Measurements from ENCODE around the gene DTNB. TPM values are rescaled to one million over a fixed set of nuclear protein-coding genes. Genes with fewer than 3 reads are reported as not detected.
"Not testable (repeated sequence)": the region's sequence is repeated elsewhere in the genome, so short reads cannot be mapped to it uniquely, and the experiment has no call there.

DTNB gene
- total and polyA plus RNA-seq, 2 experiments from 2014 or later = 31.3 to 33.4 TPM

DNA sequence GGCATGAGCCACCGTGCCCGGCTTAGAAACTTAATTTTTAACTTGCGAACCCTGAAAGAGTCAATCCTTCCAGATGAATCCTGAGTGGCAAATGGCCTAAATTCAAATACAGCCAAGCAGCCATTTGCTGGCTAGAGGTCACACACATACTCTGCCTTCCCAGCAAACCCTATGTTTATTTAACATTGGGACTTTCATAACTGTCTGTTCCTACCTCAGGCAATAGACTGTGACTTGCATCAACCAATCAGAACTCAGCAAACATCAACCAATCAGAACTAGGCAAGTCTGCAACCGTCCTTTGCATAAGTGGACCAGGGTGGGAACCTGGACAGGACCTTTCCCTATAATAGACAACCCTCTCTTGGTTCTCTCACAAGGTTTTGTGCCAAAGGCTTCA lies 127.5 kb downstream of the DTNB start:
- Histone ChIP-seq H3K4me1 (ENCODE audit: low read depth) (peaks cover 10% of the 10 kb centered on the region), H3K27ac (no peak overlapping the region), H3K27me3 (no peaks in the 10 kb centered on the region), H3K36me3 (no peaks in the 10 kb centered on the region), H3K4me3 (no peak overlapping the region), H3K9me3 (ENCODE audit: low read depth) (no peaks in the 10 kb centered on the region)
- TF ChIP-seq CTCF (IDR thresholded peaks at IDR 0.05; ENCODE audit: low read depth, low read length) = no peak
- no peak for DNase-seq (ENCODE audit: low read depth in 1 of 2, low spot score in 1 of 2)

GRCh38 chr2:25544445-25544844 lies 128.9 kb downstream of the DTNB start:
- peaks cover 10% of the 10 kb centered on the region for H3K4me1 ChIP-seq (ENCODE audit: low read depth)
- H3K4me3 ChIP-seq = no peak overlapping the region
- TF ChIP-seq CTCF (IDR thresholded peaks at IDR 0.05; ENCODE audit: low read depth, low read length) = no peak
- no peak overlapping the region for H3K27ac ChIP-seq
- DNase-seq (ENCODE audit: low read depth in 1 of 2, low spot score in 1 of 2) = no peak
- no peaks in the 10 kb centered on the region for H3K36me3 ChIP-seq
- no peaks in the 10 kb centered on the region for H3K27me3 ChIP-seq
- H3K9me3 ChIP-seq (ENCODE audit: low read depth) = no peaks in the 10 kb centered on the region

DNA sequence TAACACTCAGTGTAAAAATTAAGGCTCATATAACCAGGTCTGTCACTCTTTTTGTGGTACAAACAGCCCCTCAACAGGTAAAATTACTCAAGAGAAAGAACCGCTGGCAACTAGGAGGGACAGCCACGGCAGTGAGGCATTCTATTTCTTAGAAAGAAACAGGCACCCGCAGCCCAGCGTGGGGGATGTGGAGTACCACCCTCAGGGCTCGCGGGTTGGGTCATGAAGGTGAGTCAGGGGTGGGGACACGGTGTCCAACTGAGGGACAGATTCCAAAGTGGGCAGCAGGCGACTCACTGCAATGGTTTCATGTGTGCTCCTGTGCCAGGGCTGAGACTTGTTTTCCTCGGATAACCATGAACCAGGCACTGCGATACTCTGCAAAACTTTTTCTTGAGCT lies 129.4 kb downstream of the DTNB start:
- TF ChIP-seq CTCF (IDR thresholded peaks at IDR 0.05; ENCODE audit: low read depth, low read length) = no peak
- H3K36me3 ChIP-seq = no peaks in the 10 kb centered on the region
- H3K27me3 ChIP-seq = no peaks in the 10 kb centered on the region
- no peak overlapping the region for H3K27ac ChIP-seq
- DNase-seq (ENCODE audit: low read depth in 1 of 2, low spot score in 1 of 2) = no peak
- H3K9me3 ChIP-seq (ENCODE audit: low read depth) = no peaks in the 10 kb centered on the region
- H3K4me1 ChIP-seq (ENCODE audit: low read depth) = peaks cover 10% of the 10 kb centered on the region
- H3K4me3 ChIP-seq = no peak overlapping the region

DNA sequence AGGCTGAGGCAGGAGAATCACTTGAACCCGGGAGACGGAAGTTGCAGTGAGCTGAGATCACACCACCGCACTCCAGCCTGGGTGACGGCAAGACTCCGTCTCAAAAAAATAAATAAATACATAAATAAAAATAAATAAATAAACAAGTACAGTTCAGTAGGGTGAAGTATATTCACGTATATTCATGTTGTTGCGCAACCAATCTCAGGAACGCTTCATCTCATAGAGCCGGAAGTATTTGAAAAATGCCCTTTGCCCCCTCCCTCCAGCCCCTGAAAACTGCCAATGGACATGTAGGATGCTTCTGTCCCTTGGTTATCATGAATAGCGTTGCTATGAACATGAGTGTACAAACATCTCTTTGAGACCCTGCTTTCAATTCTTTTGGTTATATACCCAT lies 132.0 kb downstream of the DTNB start:
- no peak overlapping the region for H3K27ac ChIP-seq
- H3K9me3 ChIP-seq (ENCODE audit: low read depth) = no peaks in the 10 kb centered on the region
- TF ChIP-seq CTCF (IDR thresholded peaks at IDR 0.05; ENCODE audit: low read depth, low read length) = no peak
- no peaks in the 10 kb centered on the region for H3K4me1 ChIP-seq (ENCODE audit: low read depth)
- no peak for DNase-seq (ENCODE audit: low read depth in 1 of 2, low spot score in 1 of 2)
- H3K36me3 ChIP-seq = no peaks in the 10 kb centered on the region
- no peaks in the 10 kb centered on the region for H3K27me3 ChIP-seq
- no peak overlapping the region for H3K4me3 ChIP-seq

DNA sequence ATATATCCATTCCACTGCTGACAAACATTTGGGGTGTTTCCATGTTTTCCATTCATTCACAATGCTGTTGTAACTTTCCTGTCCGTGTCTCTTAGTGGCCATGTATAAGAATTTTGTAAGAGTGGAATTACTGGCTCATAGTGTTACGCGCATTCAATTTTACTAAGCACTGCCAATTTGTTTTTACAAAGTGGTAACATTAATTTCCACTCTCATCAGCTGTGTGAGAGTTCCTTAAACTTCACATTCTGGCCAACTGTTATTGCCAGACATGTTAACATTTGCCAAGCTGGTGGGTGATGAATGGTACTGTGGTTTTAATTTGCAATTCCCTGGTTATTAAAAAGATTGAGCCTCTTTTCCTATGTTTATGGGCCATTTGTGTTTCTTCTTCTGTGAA lies 134.2 kb downstream of the DTNB start:
- Histone ChIP-seq H3K4me3 (no peak overlapping the region), H3K36me3 (no peaks in the 10 kb centered on the region), H3K27me3 (no peaks in the 10 kb centered on the region), H3K4me1 (ENCODE audit: low read depth) (no peaks in the 10 kb centered on the region), H3K9me3 (ENCODE audit: low read depth) (no peaks in the 10 kb centered on the region), H3K27ac (no peak overlapping the region)
- no peak for TF ChIP-seq CTCF (IDR thresholded peaks at IDR 0.05; ENCODE audit: low read depth, low read length)
- DNase-seq (ENCODE audit: low read depth in 1 of 2, low spot score in 1 of 2) = peak in 1 of 2 donors; percentile 7

- Histone ChIP-seq H3K4me3 (no peak overlapping the region), H3K9me3 (ENCODE audit: low read depth) (no peaks in the 10 kb centered on the region), H3K27me3 (no peaks in the 10 kb centered on the region), H3K36me3 (no peaks in the 10 kb centered on the region), H3K4me1 (ENCODE audit: low read depth) (no peaks in the 10 kb centered on the region), H3K27ac (no peak overlapping the region)
- TF ChIP-seq CTCF (IDR thresholded peaks at IDR 0.05; ENCODE audit: low read depth, low read length) = no peak
- no peak for DNase-seq (ENCODE audit: low read depth in 1 of 2, low spot score in 1 of 2)
These were observed 135.9 kb downstream of the DTNB start for GRCh38 chr2:25537526-25537925.

DNA sequence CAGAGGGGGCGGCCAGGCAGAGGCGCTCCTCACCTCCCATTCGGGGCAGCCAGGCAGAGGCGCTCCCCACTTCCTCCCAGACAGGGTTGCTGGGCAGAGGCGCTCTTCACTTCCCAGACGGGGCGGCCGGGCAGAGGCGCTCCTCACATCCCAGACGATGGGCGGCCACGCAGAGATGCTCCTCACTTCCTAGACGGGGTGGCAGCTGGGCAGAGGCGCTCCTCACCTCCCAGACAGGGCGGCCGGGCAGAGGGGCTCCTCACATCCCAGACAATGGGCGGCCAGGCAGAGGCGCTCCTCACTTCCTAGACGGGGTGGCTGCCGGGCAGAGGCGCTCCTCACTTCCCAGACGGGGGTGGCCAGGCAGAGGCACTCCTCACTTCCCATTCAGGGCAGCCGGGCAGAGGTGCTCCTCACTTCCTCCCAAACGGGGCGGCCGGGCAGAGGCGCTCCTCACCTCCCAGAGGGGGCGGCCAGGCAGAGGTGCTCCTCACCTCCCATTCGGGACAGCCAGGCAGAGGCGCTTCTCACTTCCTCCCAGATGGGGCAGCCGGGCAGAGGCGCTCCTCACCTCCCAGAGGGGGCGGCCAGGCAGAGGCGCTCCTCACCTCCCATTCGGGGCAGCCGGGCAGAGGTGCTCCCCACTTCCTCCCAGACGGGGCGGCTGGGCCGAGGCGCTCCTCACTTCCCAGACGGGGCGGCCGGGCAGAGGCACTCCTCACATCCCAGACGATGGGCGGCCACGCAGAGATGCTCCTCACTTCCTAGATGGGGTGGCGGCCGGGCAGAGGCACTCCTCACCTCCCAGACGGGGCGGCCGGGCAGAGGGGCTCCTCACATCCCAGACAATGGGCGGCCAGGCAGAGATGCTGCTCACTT lies 137.7 kb downstream of the DTNB start:
- H3K27ac ChIP-seq; DNase-seq (ENCODE audit: low read depth in 1 of 2, low spot score in 1 of 2); H3K4me3 ChIP-seq; H3K4me1 ChIP-seq (ENCODE audit: low read depth); H3K9me3 ChIP-seq (ENCODE audit: low read depth); H3K27me3 ChIP-seq; H3K36me3 ChIP-seq: not testable (repeated sequence)

DNA sequence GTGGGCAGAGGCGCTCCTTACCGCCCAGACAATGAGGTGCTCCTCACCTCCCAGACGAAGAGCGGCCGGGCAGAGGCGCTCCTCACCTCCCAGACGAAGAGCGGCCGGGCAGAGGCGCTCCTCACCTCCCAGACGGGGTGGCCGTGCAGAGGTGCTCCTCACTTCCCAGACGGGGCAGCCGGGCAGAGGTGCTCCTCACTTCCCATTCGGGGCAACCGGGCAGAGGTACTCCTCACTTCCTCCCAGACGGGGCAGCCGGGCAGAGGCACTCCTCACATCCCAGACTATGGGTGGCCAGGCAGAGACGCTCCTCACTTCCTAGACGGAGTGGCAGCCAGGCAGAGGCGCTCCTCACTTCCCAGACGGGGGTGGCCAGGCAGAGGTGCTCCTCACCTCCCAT lies 138.4 kb downstream of the DTNB start:
- H3K4me3 ChIP-seq; H3K9me3 ChIP-seq (ENCODE audit: low read depth); H3K4me1 ChIP-seq (ENCODE audit: low read depth); H3K36me3 ChIP-seq; H3K27me3 ChIP-seq; H3K27ac ChIP-seq; DNase-seq (ENCODE audit: low read depth in 1 of 2, low spot score in 1 of 2): not testable (repeated sequence)
